Glomerular visceral epithelial cell (primary cell): Measurements from ENCODE around the gene SVIL.
"Not testable (repeated sequence)": the region's sequence is repeated elsewhere in the genome, so short reads cannot be mapped to it uniquely, and the experiment has no call there.

ENCODE experiments used
- DNase-seq: peaks from one replicate; pipeline ENCODE4 v3.0.0-alpha.2; 2016; ENCODE audit errors: extremely low spot score

Gene SVIL

GRCh38 chr10:29541422-29542210 lies 93.2 kb downstream of the SVIL start:
- DNase-seq, result no peak

- no peak for DNase-seq
Observed at GRCh38 chr10:29540016-29540415, 94.8 kb downstream of the SVIL start.

- DNase-seq, result no peak
Observed at GRCh38 chr10:29539412-29539811, 95.4 kb downstream of the SVIL start.

GRCh38 chr10:29537799-29538198 lies 97.0 kb downstream of the SVIL start:
- DNase-seq, result no peak

GRCh38 chr10:29536691-29537090 lies 98.1 kb downstream of the SVIL start:
- not testable (repeated sequence) for DNase-seq

- no peak for DNase-seq
Observed at GRCh38 chr10:29535778-29536453, 98.9 kb downstream of the SVIL start.

GRCh38 chr10:29535012-29535777 lies 99.6 kb downstream of the SVIL start:
- DNase-seq, result peak; percentile 95

- no peak for DNase-seq
Observed at GRCh38 chr10:29534590-29534989, 100.2 kb downstream of the SVIL start.

GRCh38 chr10:29533696-29534285 lies 101.0 kb downstream of the SVIL start:
- no peak for DNase-seq

GRCh38 chr10:29533046-29533445 lies 101.7 kb downstream of the SVIL start:
- no peak for DNase-seq

GRCh38 chr10:29532256-29532878 lies 102.4 kb downstream of the SVIL start:
- DNase-seq, result no peak

GRCh38 chr10:29530112-29530976 lies 104.4 kb downstream of the SVIL start:
- no peak for DNase-seq

GRCh38 chr10:29529146-29529545 lies 105.6 kb downstream of the SVIL start:
- no peak for DNase-seq

GRCh38 chr10:29525762-29526161 lies 109.0 kb downstream of the SVIL start:
- DNase-seq, result no peak

- no peak for DNase-seq
Observed at GRCh38 chr10:29524720-29525119, 110.1 kb downstream of the SVIL start.

- no peak for DNase-seq
Observed at GRCh38 chr10:29524294-29524693, 110.5 kb downstream of the SVIL start.

GRCh38 chr10:29522918-29523317 lies 111.9 kb downstream of the SVIL start:
- DNase-seq, result no peak

GRCh38 chr10:29522061-29522855 lies 112.5 kb downstream of the SVIL start:
- peak; percentile 69 for DNase-seq

- no peak for DNase-seq
Observed at GRCh38 chr10:29519659-29520058, 115.1 kb downstream of the SVIL start.
